HG03442 (cell line): ENCODE results near the gene KIAA0930.

Experiments
- ATAC-seq: cut with Tn5 transposase; IDR thresholded peaks from one replicate; pipeline ENCODE4 v1.9.1; 2021; ENCODE audit warnings: mild to moderate bottlenecking, moderate library complexity; ENCODE audit not compliant: unreplicated experiment

KIAA0930 gene

GRCh38 chr22:45238957-45239680, 1.6 kb downstream of the KIAA0930 start:
- no peak for ATAC-seq

- no peak for ATAC-seq
Observed at GRCh38 chr22:45238076-45238956, 2.4 kb downstream of the KIAA0930 start.

GRCh38 chr22:45237065-45237990, 3.4 kb downstream of the KIAA0930 start:
- no peak for ATAC-seq

DNA sequence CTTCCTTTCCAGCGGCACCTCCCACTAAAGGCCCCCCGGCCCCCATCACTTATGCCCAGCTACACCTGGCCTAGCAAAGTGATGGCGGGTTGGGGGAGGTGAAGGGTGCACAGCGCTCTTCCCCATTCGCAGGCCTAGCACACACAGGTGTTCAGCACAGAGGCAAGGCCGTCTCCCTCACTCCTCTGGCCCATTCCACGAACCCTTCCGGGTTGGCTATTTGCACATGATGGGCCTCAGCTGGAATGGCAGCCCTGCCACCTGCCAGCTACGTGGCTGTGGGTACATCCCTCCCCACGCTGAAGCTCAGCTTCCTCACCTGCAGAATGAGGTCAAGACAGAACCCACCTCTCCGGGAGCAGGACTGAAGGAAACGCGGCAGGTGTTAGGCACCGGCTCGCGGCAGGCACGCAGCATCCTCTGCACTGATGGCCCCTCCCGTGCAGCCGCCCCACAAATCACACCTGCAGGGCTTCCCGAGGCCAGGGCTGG, 4.8 kb downstream of the KIAA0930 start:
- ATAC-seq: no peak

DNA sequence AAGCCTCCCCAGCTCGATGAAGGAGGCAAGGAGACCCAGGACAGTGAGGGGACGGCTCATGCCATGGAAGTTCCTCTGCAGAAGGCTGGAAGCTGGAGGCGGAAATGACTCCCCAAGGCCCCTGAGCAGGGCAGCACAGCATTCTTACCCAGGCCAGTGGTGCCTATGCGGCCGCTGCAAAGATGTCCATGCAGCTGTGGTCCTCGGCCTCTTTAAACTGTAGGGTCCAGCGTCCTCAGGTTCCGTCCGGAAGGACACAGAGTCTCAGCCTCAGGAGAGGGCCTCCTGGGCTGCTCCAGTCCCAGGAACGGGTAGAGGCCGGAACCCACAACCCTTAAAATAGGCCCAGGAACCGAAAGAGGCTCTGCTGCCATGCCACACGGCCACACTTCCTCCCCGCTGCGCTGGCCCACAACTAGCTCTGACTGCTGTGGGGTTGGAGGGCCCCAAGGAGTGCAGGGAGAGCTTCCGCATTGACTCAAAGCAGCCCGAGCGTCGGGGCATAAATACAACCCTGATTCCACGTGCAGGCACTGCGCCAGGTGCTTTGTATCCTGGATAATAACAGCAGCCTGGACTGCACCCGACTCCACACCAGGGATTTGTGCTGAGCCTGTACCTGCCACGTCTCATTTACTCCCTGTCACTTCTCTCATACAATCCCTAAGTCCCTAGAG, 5.5 kb downstream of the KIAA0930 start:
- ATAC-seq: peak; percentile 72

DNA sequence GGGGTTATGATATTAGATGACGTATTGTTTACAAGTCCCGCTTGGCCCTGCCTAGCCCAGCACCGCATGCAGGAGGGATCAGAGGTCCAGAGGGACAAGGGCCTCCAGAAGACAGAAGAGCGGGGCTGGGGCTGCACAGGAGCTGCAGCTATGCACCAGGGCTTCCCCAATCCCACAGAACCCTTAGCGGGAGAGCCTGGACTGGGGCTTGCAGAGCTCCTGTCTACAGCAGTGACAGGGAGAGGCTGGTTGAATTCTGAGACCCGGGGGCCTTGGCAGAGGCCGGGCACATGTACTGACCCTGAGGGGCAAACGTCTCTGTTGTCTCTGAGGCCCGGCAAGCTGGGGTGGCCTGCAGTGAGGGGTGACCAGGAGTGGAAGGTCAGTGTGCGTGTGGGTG, 6.9 kb downstream of the KIAA0930 start:
- ATAC-seq: no peak

- ATAC-seq: no peak
Observed at GRCh38 chr22:45233386-45233785, 7.3 kb downstream of the KIAA0930 start.

GRCh38 chr22:45231293-45231692, 9.4 kb downstream of the KIAA0930 start:
- no peak for ATAC-seq

GRCh38 chr22:45230026-45230721, 10.5 kb downstream of the KIAA0930 start:
- ATAC-seq: no peak

DNA sequence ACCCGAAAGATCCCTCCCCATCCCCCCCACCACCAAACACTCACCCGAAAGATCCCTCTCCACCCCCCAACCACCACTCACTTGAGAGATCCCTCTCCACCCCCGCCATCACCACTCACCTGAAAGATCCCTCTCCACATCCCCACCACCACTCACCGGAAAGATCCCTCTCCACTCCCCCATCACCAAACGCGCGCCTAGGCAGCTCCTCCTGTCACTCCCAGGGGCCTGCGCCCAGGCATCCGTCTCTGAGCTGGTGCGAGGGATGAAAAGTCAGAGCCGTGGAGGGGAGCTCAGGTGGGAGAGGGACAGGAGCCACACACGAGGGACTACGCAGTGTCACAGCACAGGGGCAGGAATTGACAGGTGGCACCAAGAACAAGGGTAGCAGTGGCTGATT, 11.5 kb downstream of the KIAA0930 start:
- no peak for ATAC-seq

DNA sequence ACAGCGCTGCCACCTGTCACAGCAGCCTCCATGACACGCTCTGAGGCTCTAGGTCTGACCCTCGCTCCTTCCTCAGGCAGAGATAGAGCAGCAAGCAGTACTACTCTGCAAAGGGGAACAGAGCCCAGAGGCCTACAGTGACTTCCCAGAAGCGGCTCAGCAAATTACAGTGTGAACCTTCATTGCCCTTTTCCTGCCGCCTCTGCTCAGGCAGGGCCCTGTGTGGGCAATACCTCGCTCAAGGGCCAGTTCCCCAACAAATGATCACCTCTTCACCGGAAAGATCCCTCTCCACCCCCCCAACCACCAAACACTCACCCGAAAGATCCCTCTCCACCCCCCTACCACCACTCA, 12.3 kb downstream of the KIAA0930 start:
- no peak for ATAC-seq

DNA sequence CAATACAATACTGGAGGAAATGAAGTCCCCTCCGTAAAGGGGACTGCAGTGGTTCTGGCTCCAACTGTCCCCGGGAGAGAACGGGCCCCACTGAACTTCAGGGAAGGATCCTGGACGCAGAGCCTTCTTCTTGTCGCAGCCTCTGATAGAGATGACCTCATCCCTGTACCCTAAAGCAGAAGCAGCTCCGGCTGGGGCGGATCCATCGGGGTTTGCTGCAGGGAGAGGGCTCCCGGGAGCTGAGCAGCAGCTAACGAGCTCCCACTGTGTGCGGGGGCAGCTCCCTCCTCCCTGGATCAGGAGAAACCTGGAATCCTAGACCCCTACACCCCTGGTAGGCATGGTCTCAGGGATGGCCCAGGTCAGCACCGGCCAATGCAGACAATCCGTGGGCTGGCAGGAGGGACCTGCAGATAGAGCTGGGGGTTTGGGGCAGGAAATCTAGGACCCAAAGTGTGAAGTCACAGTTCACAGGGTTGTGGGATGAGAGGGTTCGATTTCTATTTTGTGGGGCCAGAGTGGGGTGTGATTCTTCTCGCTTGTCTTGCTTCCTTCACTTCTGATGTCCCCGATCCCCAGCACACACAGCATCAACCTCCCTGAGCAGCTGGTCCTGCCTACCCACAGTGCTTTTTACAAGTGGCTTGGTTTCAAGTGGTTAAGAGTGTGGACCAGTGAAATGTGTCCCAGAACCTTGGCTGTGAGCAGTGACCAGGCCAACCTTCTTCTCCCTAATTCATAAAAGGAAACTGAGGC, 12.9 kb downstream of the KIAA0930 start:
- no peak for ATAC-seq

DNA sequence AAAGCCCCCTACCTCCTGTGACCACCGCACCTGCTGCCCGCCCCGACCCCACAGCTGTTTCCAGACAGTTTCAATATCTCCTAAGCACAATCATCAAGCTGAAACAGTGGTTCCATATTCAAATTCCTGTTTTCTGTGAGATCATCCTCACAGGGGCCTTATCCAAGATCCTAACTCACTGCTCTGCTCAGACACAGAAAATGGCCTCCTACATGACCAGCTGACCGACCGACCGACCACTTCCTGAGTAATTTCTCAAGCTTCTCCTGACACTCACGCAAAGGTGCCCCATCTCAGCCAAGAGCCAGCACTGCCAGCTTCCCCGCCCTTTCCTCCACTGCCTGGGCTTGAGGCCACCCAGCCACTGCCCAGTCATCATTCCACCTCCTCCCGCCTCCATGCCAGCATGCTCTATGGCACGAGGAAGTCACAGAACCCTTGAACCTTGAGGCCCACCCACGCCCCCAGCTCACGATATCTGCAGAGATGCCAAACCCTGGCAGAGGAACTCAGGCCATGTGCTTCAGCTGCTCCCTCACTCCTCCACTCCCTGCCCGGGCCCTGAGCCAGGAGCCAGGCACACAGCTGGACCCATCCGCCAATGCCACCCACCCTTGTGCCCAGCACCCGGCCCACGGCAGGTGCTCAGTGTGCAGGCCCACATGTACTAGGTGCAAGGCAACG, 14.0 kb downstream of the KIAA0930 start:
- no peak for ATAC-seq

DNA sequence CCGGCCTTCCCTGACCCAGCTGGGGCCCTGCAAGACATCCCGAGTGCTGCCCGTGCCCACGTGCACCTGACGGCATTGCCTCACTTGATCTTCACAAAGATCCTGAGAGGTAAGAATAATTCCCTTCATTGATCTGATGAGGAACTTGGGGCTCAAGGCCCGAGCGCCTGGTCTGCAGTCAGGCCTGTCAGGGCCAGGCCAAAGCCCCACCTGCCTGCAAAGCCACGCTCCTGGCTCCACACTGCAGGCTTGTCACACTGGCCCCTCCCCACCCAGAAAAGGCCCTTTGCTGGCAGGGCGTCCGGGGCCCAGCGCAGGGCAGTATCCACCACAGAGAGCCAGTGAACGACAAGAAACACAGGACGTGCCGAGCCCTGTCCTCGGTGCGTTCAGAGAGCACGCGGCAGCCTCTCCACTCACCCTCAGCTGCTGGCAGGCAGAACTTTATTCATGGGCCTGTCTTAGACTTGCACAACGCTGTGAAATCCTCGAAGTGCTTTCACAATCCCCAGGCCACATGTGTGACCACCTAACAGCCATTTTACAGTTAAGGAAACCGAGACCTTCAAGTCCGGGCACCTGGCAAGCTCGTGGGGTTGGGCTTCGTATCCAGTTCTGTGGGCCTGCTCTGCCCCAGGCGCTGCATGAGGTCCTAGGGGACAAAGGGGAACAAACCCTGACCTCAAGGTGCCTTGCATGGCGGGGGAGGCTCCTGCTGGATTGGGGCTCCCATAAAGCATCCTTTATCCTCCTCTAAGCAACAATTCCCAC, 14.8 kb downstream of the KIAA0930 start:
- ATAC-seq: no peak

DNA sequence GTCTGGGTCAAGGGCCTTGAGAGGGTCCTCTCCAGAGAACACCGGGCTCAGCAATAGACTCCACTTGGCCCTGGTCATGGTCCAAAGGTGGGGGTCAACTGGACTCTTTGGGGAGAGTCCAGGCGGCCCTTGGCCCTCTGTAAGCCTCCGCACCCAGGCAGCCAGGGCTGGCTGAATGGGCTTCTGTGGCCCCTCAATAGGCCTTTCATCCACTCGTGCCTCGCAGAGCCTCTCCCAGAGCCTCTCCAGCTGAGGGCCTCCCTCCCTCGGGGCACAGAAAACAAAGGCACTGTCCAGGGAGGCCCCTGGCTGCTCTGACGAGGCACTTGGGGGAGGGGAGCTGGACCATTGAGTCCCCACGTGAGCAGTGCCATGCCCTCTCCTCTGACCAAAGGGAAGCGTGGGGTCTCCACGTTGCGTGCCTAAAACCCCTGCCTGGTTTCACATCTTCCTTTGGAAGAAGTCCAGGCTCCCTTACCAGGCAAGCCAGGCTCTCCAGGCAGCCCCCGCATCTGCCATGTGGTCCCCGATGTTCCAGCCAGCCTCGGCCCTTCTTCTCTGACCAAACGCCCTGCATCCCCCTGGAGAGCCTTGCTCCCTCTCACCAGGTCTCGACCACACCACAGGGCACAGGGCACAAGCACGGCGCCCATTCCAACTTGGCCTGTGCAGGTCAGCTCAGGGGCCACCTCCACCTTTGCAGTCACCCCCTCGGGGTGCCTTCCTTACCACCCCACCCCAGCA, 15.5 kb downstream of the KIAA0930 start:
- ATAC-seq: no peak

DNA sequence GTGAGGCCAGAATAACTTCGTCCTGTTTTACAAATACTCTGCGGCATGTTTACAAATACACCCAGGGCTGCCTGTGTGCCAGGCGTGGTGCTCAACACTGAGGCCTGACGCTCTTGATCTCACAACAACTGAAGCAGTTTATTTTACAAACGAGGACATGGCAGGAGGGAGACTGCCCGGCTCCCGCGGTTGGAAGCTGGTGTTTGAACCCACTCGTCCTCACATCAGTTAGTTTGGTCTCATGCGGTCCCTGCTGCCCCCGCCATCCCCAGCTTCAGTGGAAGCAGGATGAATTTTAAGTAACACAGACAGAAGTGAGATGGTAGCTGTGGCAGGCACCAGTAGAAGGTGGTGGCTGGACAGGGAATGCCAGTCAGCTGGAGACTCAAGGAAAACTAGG, 16.4 kb downstream of the KIAA0930 start:
- ATAC-seq: no peak
